ENCODE measurements around the gene SLC9A9.

GRCh38 chr3:143439817-143440216 lies 408.5 kb downstream of the SLC9A9 start:
- no peak for TF ChIP-seq CTCF (IDR thresholded peaks at IDR 0.05)
- no peak for TF ChIP-seq POLR2AphosphoS5 (IDR thresholded peaks at IDR 0.05)
- TF ChIP-seq POLR2A (IDR thresholded peaks at IDR 0.05) = no peak
- TF ChIP-seq EP300 (IDR thresholded peaks at IDR 0.05; ENCODE audit: low read depth) = no peak

Data from transverse colon (tissue), 4 donors.